NB4 (cell line): ENCODE results near the gene DNAJC30.

Source experiments
- POLR2A ChIP-seq: IDR thresholded peaks from 2 replicates; pipeline ENCODE4 v1.6.1; 2011; ENCODE audit warnings: mild to moderate bottlenecking; ENCODE audit not compliant: insufficient read length; ENCODE audit errors: extremely low read depth
- TF ChIP-seq, protein P1 (sequence below): IDR thresholded peaks from one replicate; pipeline ENCODE4 v1.5.1; 2012; ENCODE audit warnings: low read depth, low read length

DNA sequence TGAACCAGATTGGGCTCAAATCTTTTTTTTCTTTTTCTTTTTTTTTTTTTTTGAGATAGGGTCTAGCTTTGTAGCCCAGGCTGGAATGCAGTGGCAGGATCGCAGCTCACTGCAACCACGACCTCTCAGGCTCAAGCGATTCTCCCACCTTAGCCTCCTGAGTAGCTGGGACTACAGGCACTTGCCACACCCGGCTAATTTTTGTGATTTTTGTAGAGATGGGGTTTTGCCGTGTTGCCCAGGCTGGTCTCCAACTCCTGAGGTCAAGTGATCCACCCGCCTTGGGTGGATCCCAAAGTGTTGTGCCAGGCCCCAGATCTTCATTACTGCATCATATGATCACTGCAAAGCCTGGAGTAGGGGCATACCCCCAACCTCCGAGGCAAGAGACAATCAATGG lies 2.8 kb downstream of the DNAJC30 start:
- TF ChIP-seq POLR2A: no peak
- TF ChIP-seq, protein P1, sequence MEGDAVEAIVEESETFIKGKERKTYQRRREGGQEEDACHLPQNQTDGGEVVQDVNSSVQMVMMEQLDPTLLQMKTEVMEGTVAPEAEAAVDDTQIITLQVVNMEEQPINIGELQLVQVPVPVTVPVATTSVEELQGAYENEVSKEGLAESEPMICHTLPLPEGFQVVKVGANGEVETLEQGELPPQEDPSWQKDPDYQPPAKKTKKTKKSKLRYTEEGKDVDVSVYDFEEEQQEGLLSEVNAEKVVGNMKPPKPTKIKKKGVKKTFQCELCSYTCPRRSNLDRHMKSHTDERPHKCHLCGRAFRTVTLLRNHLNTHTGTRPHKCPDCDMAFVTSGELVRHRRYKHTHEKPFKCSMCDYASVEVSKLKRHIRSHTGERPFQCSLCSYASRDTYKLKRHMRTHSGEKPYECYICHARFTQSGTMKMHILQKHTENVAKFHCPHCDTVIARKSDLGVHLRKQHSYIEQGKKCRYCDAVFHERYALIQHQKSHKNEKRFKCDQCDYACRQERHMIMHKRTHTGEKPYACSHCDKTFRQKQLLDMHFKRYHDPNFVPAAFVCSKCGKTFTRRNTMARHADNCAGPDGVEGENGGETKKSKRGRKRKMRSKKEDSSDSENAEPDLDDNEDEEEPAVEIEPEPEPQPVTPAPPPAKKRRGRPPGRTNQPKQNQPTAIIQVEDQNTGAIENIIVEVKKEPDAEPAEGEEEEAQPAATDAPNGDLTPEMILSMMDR: no peak
